NT2/D1 (cell line): Measurements from ENCODE around the gene PLCB4.

ENCODE experiments used
- YY1 ChIP-seq: IDR thresholded peaks from 2 replicates; pipeline ENCODE4 v1.6.1; 2011; ENCODE audit not compliant: insufficient read length, insufficient read depth
- ZNF274 ChIP-seq: IDR thresholded peaks from 2 replicates; pipeline ENCODE4 v1.6.1; 2011; ENCODE audit warnings: mild to moderate bottlenecking, low read depth, low read length

DNA sequence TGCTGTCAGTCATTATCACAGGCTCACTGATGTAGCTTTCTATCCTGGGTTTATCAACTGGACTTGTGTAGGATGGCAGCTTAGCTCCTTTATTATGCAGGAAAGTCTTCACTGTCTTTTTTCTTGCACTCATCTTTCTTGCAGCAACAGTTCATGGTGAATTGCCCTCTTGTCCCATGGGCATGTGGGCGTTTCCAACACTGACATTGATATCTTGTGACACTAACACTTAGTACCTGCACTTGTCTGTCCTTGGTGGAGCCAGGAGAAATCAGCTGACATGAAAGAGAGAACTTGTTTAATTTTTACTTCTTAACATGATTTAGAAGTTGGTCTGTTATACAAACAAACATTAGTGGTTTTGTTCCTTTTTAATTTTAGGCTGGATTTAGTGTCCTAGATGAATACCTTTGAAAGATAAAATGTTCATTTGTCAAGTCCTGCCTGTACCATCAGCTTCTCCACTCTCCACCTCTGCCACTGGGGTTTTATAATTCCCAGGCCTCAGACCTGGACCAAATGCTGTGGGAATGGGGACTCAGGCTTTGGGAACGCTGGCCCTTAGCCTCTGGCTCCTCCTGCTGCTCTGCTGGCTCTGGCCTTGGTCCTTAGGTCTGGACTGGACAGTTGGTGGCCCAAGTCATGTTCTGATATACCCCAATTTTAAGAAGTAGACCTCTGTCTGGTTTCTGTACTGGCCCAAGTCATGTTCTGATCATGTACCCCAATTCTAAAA is 284.5 kb downstream of the PLCB4 start:
- TF ChIP-seq YY1 (no peak), ZNF274 (no peak)
